ENCODE results near the gene SPAST.

SPAST gene

GRCh38 chr2:32058130-32058529 lies 5.2 kb upstream of the SPAST start:
- no peak overlapping the region for H3K4me3 ChIP-seq (replicated peaks in 1 of 2; ENCODE audit: low read depth in 2 of 2, low read length in 2 of 2)

GRCh38 chr2:32060266-32060665 lies 3.1 kb upstream of the SPAST start:
- no peak overlapping the region for H3K4me3 ChIP-seq (replicated peaks in 1 of 2; ENCODE audit: low read depth in 2 of 2, low read length in 2 of 2)
- no peak for DNase-seq (ENCODE audit: low read depth in 2 of 2)
- TF ChIP-seq CTCF (IDR thresholded peaks at IDR 0.05; ENCODE audit: low read depth, low read length): no peak

More at GRCh38 chr2:32058130-32058529, 5.2 kb upstream of the SPAST start:
- peak in 1 of 2 donors; percentile 53 for DNase-seq (ENCODE audit: low read depth in 2 of 2)
- TF ChIP-seq CTCF (IDR thresholded peaks at IDR 0.05; ENCODE audit: low read depth, low read length): no peak

GRCh38 chr2:32061430-32061829 lies 1.9 kb upstream of the SPAST start:
- TF ChIP-seq CTCF (IDR thresholded peaks at IDR 0.05; ENCODE audit: low read depth, low read length): no peak
- no peak overlapping the region for H3K4me3 ChIP-seq (replicated peaks in 1 of 2; ENCODE audit: low read depth in 2 of 2, low read length in 2 of 2)
- no peak for DNase-seq (ENCODE audit: low read depth in 2 of 2)

- TF ChIP-seq CTCF (IDR thresholded peaks at IDR 0.05; ENCODE audit: low read depth, low read length): no peak
- DNase-seq (ENCODE audit: low read depth in 2 of 2): peak; percentile 75 to 79
- H3K4me3 ChIP-seq (replicated peaks in 1 of 2; ENCODE audit: low read depth in 2 of 2, low read length in 2 of 2): peak overlapping the region; percentile 66 to 82
Measured at GRCh38 chr2:32061973-32062861, 1.1 kb upstream of the SPAST start.

GRCh38 chr2:32064021-32064601 lies 755 bp downstream of the SPAST start:
- DNase-seq (ENCODE audit: low read depth in 2 of 2): peak in 1 of 2 donors; percentile 1
- peak overlapping the region; percentile 66 to 82 for H3K4me3 ChIP-seq (replicated peaks in 1 of 2; ENCODE audit: low read depth in 2 of 2, low read length in 2 of 2)
- TF ChIP-seq CTCF (IDR thresholded peaks at IDR 0.05; ENCODE audit: low read depth, low read length): no peak

- peak overlapping the region; percentile 66 to 82 for H3K4me3 ChIP-seq (replicated peaks in 1 of 2; ENCODE audit: low read depth in 2 of 2, low read length in 2 of 2)
- no peak for TF ChIP-seq CTCF (IDR thresholded peaks at IDR 0.05; ENCODE audit: low read depth, low read length)
- DNase-seq (ENCODE audit: low read depth in 2 of 2): no peak
Measured at GRCh38 chr2:32064713-32065112, 1.4 kb downstream of the SPAST start.
